ENCODE results near the gene FAM200A.

GRCh38 chr7:99525713-99526440 lies 26.0 kb downstream of the FAM200A start:
- TF ChIP-seq, protein P1, sequence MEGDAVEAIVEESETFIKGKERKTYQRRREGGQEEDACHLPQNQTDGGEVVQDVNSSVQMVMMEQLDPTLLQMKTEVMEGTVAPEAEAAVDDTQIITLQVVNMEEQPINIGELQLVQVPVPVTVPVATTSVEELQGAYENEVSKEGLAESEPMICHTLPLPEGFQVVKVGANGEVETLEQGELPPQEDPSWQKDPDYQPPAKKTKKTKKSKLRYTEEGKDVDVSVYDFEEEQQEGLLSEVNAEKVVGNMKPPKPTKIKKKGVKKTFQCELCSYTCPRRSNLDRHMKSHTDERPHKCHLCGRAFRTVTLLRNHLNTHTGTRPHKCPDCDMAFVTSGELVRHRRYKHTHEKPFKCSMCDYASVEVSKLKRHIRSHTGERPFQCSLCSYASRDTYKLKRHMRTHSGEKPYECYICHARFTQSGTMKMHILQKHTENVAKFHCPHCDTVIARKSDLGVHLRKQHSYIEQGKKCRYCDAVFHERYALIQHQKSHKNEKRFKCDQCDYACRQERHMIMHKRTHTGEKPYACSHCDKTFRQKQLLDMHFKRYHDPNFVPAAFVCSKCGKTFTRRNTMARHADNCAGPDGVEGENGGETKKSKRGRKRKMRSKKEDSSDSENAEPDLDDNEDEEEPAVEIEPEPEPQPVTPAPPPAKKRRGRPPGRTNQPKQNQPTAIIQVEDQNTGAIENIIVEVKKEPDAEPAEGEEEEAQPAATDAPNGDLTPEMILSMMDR (conservative IDR thresholded peaks at IDR 0.05 in 1 of 2, IDR thresholded peaks at IDR 0.05 in 1 of 2; ENCODE audit: low read depth in 1 of 2, low read length in 2 of 2): peak in 1 of 2 donors; percentile 24
- TF ChIP-seq EZH2 (IDR thresholded peaks at IDR 0.05; ENCODE audit: low read length, missing control alignments): no peak
